Suprapubic skin (tissue), 4 donors: Measurements from ENCODE around the gene TPT1. TPM values are rescaled to one million over a fixed set of nuclear protein-coding genes. Genes with fewer than 3 reads are reported as not detected.
A peak's percentile ranks its signal among the peaks of the same experiment; 100 is the strongest.

Experiments
- DNase-seq, 2 donors: peaks; one replicate each; pipeline ENCODE4 v3.0.0-alpha.2; 2019; ENCODE audit warnings: low spot score in 2 of 2
- H3K27ac ChIP-seq: fragments of 200-600 bp; sonication (generic); one replicate; pipeline ENCODE4 v1.5.1; 2019
- H3K27me3 ChIP-seq: fragments of 200-600 bp; sonication (generic); one replicate; pipeline ENCODE4 v1.5.1; 2019
- H3K36me3 ChIP-seq: fragments of 200-600 bp; sonication (generic); one replicate; pipeline ENCODE4 v1.5.1; 2019
- H3K4me1 ChIP-seq: fragments of 200-600 bp; sonication (generic); one replicate; pipeline ENCODE4 v1.5.1; 2019
- H3K4me3 ChIP-seq: fragments of 200-600 bp; sonication (generic); one replicate; pipeline ENCODE4 v1.5.1; 2019; ENCODE audit warnings: mild to moderate bottlenecking
- H3K9me3 ChIP-seq: fragments of 200-600 bp; sonication (generic); one replicate; pipeline ENCODE4 v1.5.1; 2019
- CTCF ChIP-seq, 2 donors: fragments of 200-600 bp in 1 of 2; fragments of 450-650 bp in 1 of 2; sonication (generic) in 1 of 2; IDR thresholded peaks; one replicate each; pipeline ENCODE4 v1.5.1; 2016 to 2019; ENCODE audit warnings: antibody characterized with exemption in 2 of 2, mild to moderate bottlenecking in 1 of 2, moderate library complexity in 1 of 2
- EP300 ChIP-seq: sonication (generic); formaldehyde crosslinking; IDR thresholded peaks from one replicate; pipeline ENCODE4 v1.6.1; 2017; ENCODE audit warnings: antibody characterized with exemption
- POLR2A ChIP-seq, 2 donors: fragments of 450-650 bp; IDR thresholded peaks; one replicate each; pipeline ENCODE4 v1.6.1; 2017; ENCODE audit warnings: antibody characterized with exemption in 2 of 2, mild to moderate bottlenecking in 2 of 2, moderate library complexity in 2 of 2
- POLR2AphosphoS5 ChIP-seq, 3 donors: sonication (generic); formaldehyde crosslinking; IDR thresholded peaks; one replicate each; pipeline ENCODE4 v1.6.1; 2017; ENCODE audit warnings: antibody characterized with exemption in 3 of 3
- WGBS: methylation state at CpG from one replicate; pipeline ENCODE4 v1.1.5; 2018; 5-methylcytosine and 5-hydroxymethylcytosine counted together
- total RNA-seq, 4 donors: library from RNA; depleted of rRNA; stranded (reverse); fragments of >200 nt; gene quantifications; one replicate each; pipeline ENCODE4 v1.1.0, GENCODE V29; 2016

TPT1 gene
- total RNA-seq, 4 donors from 2014 or later: 1,947 to 2,729 (median 2,521) TPM

GRCh38 chr13:45374917-45375316 lies 33.9 kb upstream of the TPT1 start:
- no peak overlapping the region for H3K27ac ChIP-seq
- H3K4me3 ChIP-seq: no peak overlapping the region
- H3K9me3 ChIP-seq: no peaks in the 10 kb centered on the region
- TF ChIP-seq POLR2A (IDR thresholded peaks at IDR 0.05) (no peak), EP300 (no peak), CTCF (IDR thresholded peaks at IDR 0.05) (no peak), POLR2AphosphoS5 (IDR thresholded peaks at IDR 0.05) (no peak)
- DNase-seq: no peak
- peaks cover 9% of the 10 kb centered on the region for H3K4me1 ChIP-seq
- H3K36me3 ChIP-seq: no peaks in the 10 kb centered on the region
- H3K27me3 ChIP-seq: no peaks in the 10 kb centered on the region
- WGBS: 96% methylated on average over 3 of the region's 3 CpGs

GRCh38 chr13:45373162-45373547 lies 32.2 kb upstream of the TPT1 start:
- H3K4me1 ChIP-seq: peaks cover 18% of the 10 kb centered on the region
- H3K27me3 ChIP-seq: no peaks in the 10 kb centered on the region
- no peak overlapping the region for H3K27ac ChIP-seq
- no peaks in the 10 kb centered on the region for H3K9me3 ChIP-seq
- TF ChIP-seq POLR2AphosphoS5 (IDR thresholded peaks at IDR 0.05) (no peak), CTCF (IDR thresholded peaks at IDR 0.05) (no peak), POLR2A (IDR thresholded peaks at IDR 0.05) (no peak), EP300 (no peak)
- DNase-seq: no peak
- H3K4me3 ChIP-seq: no peak overlapping the region
- peaks cover 2% of the 10 kb centered on the region for H3K36me3 ChIP-seq
- WGBS: 94% methylated on average over 5 of the region's 5 CpGs

GRCh38 chr13:45372189-45373161 lies 31.5 kb upstream of the TPT1 start:
- no peaks in the 10 kb centered on the region for H3K27me3 ChIP-seq
- H3K4me1 ChIP-seq: peaks cover 23% of the 10 kb centered on the region
- no peak overlapping the region for H3K27ac ChIP-seq
- TF ChIP-seq POLR2AphosphoS5 (IDR thresholded peaks at IDR 0.05): no peak
- TF ChIP-seq CTCF (IDR thresholded peaks at IDR 0.05): no peak
- no peak for TF ChIP-seq POLR2A (IDR thresholded peaks at IDR 0.05)
- no peak for TF ChIP-seq EP300
- no peak overlapping the region for H3K4me3 ChIP-seq
- H3K36me3 ChIP-seq: peaks cover 2% of the 10 kb centered on the region
- H3K9me3 ChIP-seq: no peaks in the 10 kb centered on the region
- DNase-seq: no peak
- WGBS: 81% methylated on average over 24 of the region's 24 CpGs

DNA sequence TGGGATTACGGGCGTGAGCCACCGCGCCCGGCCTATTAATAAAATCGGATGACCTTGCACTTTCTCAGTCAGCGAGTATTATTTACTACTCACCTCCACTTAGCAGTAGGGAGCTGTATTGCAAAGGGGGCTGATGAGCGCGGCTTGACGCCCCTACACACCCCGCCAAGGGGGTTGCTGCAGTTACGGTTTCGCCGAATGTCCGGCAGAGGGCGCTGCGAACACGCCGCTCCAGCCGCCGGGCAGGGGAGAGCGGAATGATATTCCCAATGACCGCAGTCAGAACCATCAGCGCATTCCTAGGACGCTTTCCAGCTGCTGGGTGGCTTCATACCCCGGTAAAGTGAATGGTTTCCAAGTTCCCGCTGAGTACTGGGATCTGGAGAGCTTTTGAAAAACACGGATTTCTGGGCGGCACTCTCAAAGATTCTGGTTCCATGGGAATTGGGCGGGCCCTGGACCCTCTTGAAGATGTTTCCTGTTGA lies 30.0 kb upstream of the TPT1 start:
- Histone ChIP-seq H3K9me3 (no peaks in the 10 kb centered on the region), H3K4me3 (peak overlapping the region; percentile 19), H3K27ac (no peak overlapping the region), H3K4me1 (peaks cover 27% of the 10 kb centered on the region), H3K27me3 (no peaks in the 10 kb centered on the region), H3K36me3 (peaks cover 2% of the 10 kb centered on the region)
- 43% methylated on average over 23 of the region's 30 CpGs for WGBS
- TF ChIP-seq CTCF (IDR thresholded peaks at IDR 0.05) (peak; percentile 63 to 74), POLR2AphosphoS5 (IDR thresholded peaks at IDR 0.05) (no peak), EP300 (no peak), POLR2A (IDR thresholded peaks at IDR 0.05) (no peak)
- DNase-seq: peak in 1 of 2 donors; percentile 78

DNA sequence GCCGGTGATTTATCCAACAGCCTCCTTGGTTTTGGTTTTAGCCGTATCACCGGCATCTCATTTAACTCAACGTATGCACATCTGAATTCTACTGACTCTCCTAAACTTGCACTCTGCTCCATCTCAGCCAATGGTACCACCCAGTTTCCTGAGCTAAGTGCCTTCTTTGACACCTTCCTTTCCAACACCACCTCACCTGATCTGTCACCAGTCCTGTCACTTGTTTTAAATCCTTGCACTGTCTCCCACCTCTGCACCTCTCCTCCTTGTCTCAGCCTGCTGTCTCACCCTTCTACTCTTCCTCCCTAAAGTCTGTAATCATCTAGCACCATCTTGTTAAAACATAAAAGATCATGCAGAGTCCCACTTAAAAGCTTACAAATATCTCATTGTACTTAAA lies 28.1 kb upstream of the TPT1 start:
- Histone ChIP-seq H3K27ac (no peak overlapping the region), H3K27me3 (no peaks in the 10 kb centered on the region), H3K36me3 (peaks cover 6% of the 10 kb centered on the region), H3K4me1 (peaks cover 27% of the 10 kb centered on the region), H3K9me3 (no peaks in the 10 kb centered on the region), H3K4me3 (no peak overlapping the region)
- no peak for DNase-seq
- TF ChIP-seq POLR2A (IDR thresholded peaks at IDR 0.05) (no peak), EP300 (no peak), CTCF (IDR thresholded peaks at IDR 0.05) (no peak), POLR2AphosphoS5 (IDR thresholded peaks at IDR 0.05) (no peak)
- 84% methylated on average over 4 of the region's 4 CpGs for WGBS
